ENCODE measurements around the gene LYPD1.

Gene LYPD1

GRCh38 chr2:132605236-132606180 is 64.5 kb downstream of the LYPD1 start:
- WGBS, 2 donors (ENCODE audit: extremely low coverage in 2 of 2, insufficient read length in 2 of 2, insufficient replicate concordance in 1 of 2), result no CpG with 5 or more reads among the region's 14 CpGs
- H3K27ac ChIP-seq (replicated peaks; ENCODE audit: low read length), result no peak overlapping the region

GRCh38 chr2:132604561-132604960 is 65.4 kb downstream of the LYPD1 start:
- Histone ChIP-seq H3K4me3 (ENCODE audit: low read length in 2 of 2) (no peak overlapping the region), H4K91ac (ENCODE audit: low read depth, low read length, poor library complexity) (no peak overlapping the region), H3K36me3 (replicated peaks in 1 of 2; ENCODE audit: control insufficient read depth in 2 of 2, insufficient read depth in 2 of 2, low read length in 2 of 2) (no peaks in the 10 kb centered on the region), H2BK12ac (ENCODE audit: low read length) (no peak overlapping the region), H3K23ac (ENCODE audit: low read depth, low read length, poor library complexity) (no peak overlapping the region), H3K14ac (ENCODE audit: low read length) (no peak overlapping the region), H2AFZ (ENCODE audit: low read length) (no peak overlapping the region), H2BK120ac (ENCODE audit: low read depth, low read length) (no peak overlapping the region), H4K8ac (ENCODE audit: low read depth, low read length) (no peak overlapping the region), H2BK5ac (ENCODE audit: low read length) (no peak overlapping the region), H3K27ac (replicated peaks; ENCODE audit: low read length) (no peak overlapping the region), H3K4me1 (ENCODE audit: control insufficient read depth in 2 of 2, insufficient read depth in 1 of 2, low read depth in 1 of 2, low read length in 2 of 2) (peaks cover under 1 to 9% of the 10 kb centered on the region in 2 donors), H3K18ac (ENCODE audit: low read length) (no peak overlapping the region), H3K4ac (ENCODE audit: low read length) (no peak overlapping the region), H2BK15ac (ENCODE audit: low read length) (no peak overlapping the region), H2AK5ac (ENCODE audit: low read depth, low read length) (no peak overlapping the region), H3K9me3 (replicated peaks in 1 of 2; ENCODE audit: control insufficient read depth in 2 of 2, insufficient read depth in 1 of 2, low read depth in 1 of 2, low read length in 2 of 2) (peaks cover 0 to 3% of the 10 kb centered on the region in 2 donors), H3K4me2 (ENCODE audit: insufficient read depth, low read length, poor library complexity, severe bottlenecking) (no peak overlapping the region), H3K27me3 (ENCODE audit: control insufficient read depth in 3 of 3, insufficient read depth in 3 of 3, low read depth in 1 of 3, low read length in 3 of 3) (peaks cover 0 to 2% (median 0%) of the 10 kb centered on the region in 3 experiments), H3K9ac (ENCODE audit: low read depth, low read length, poor library complexity) (no peak overlapping the region), H3K79me1 (ENCODE audit: low read depth, low read length) (no peaks in the 10 kb centered on the region)
- no CpG with 5 or more reads among the region's 1 CpG for WGBS, 2 donors (ENCODE audit: extremely low coverage in 2 of 2, insufficient read length in 2 of 2, insufficient replicate concordance in 1 of 2)
- DNase-seq (ENCODE audit: low spot score), result no peak

More at GRCh38 chr2:132605236-132606180, 64.5 kb downstream of the LYPD1 start:
- H3K27me3 ChIP-seq (ENCODE audit: control insufficient read depth in 3 of 3, insufficient read depth in 3 of 3, low read depth in 1 of 3, low read length in 3 of 3), result peaks cover 0 to 2% (median 0%) of the 10 kb centered on the region in 3 experiments
- H3K36me3 ChIP-seq (replicated peaks in 1 of 2; ENCODE audit: control insufficient read depth in 2 of 2, insufficient read depth in 2 of 2, low read length in 2 of 2), result no peaks in the 10 kb centered on the region
- no peak overlapping the region for H3K14ac ChIP-seq (ENCODE audit: low read length)
- H3K4me2 ChIP-seq (ENCODE audit: insufficient read depth, low read length, poor library complexity, severe bottlenecking), result no peak overlapping the region
- H3K9ac ChIP-seq (ENCODE audit: low read depth, low read length, poor library complexity), result no peak overlapping the region
- peak overlapping the region; percentile 55 for H4K8ac ChIP-seq (ENCODE audit: low read depth, low read length)
- no peak overlapping the region for H3K4me3 ChIP-seq (ENCODE audit: low read length in 2 of 2)
- no peak overlapping the region for H2BK15ac ChIP-seq (ENCODE audit: low read length)
- H2BK12ac ChIP-seq (ENCODE audit: low read length), result no peak overlapping the region
- no peak overlapping the region for H2AFZ ChIP-seq (ENCODE audit: low read length)
- no peak overlapping the region for H2BK120ac ChIP-seq (ENCODE audit: low read depth, low read length)
- no peak overlapping the region for H2AK5ac ChIP-seq (ENCODE audit: low read depth, low read length)
- no peak overlapping the region for H3K18ac ChIP-seq (ENCODE audit: low read length)
- H3K9me3 ChIP-seq (replicated peaks in 1 of 2; ENCODE audit: control insufficient read depth in 2 of 2, insufficient read depth in 1 of 2, low read depth in 1 of 2, low read length in 2 of 2), result peaks cover 0 to 3% of the 10 kb centered on the region in 2 donors
- DNase-seq (ENCODE audit: low spot score), result no peak
- H3K23ac ChIP-seq (ENCODE audit: low read depth, low read length, poor library complexity), result no peak overlapping the region
- no peaks in the 10 kb centered on the region for H3K79me1 ChIP-seq (ENCODE audit: low read depth, low read length)
- H4K91ac ChIP-seq (ENCODE audit: low read depth, low read length, poor library complexity), result no peak overlapping the region
- H3K4me1 ChIP-seq (ENCODE audit: control insufficient read depth in 2 of 2, insufficient read depth in 1 of 2, low read depth in 1 of 2, low read length in 2 of 2), result peaks cover 2 to 12% of the 10 kb centered on the region in 2 donors
- H2BK5ac ChIP-seq (ENCODE audit: low read length), result no peak overlapping the region
- no peak overlapping the region for H3K4ac ChIP-seq (ENCODE audit: low read length)

GRCh38 chr2:132599556-132599955 is 70.4 kb downstream of the LYPD1 start:
- Histone ChIP-seq H3K4me3 (ENCODE audit: low read length in 2 of 2) (no peak overlapping the region), H4K91ac (ENCODE audit: low read depth, low read length, poor library complexity) (no peak overlapping the region), H3K9me3 (replicated peaks in 1 of 2; ENCODE audit: control insufficient read depth in 2 of 2, insufficient read depth in 1 of 2, low read depth in 1 of 2, low read length in 2 of 2) (peaks cover 6 to 13% of the 10 kb centered on the region in 2 donors), H3K27ac (replicated peaks; ENCODE audit: low read length) (no peak overlapping the region), H2BK12ac (ENCODE audit: low read length) (no peak overlapping the region), H3K27me3 (ENCODE audit: control insufficient read depth in 3 of 3, insufficient read depth in 3 of 3, low read depth in 1 of 3, low read length in 3 of 3) (peaks cover 0 to 2% (median 0%) of the 10 kb centered on the region in 3 experiments), H3K4ac (ENCODE audit: low read length) (no peak overlapping the region), H3K36me3 (replicated peaks in 1 of 2; ENCODE audit: control insufficient read depth in 2 of 2, insufficient read depth in 2 of 2, low read length in 2 of 2) (no peaks in the 10 kb centered on the region), H3K9ac (ENCODE audit: low read depth, low read length, poor library complexity) (no peak overlapping the region), H3K18ac (ENCODE audit: low read length) (peak overlapping the region; percentile 29), H3K4me1 (ENCODE audit: control insufficient read depth in 2 of 2, insufficient read depth in 1 of 2, low read depth in 1 of 2, low read length in 2 of 2) (peaks cover 0 to 3% of the 10 kb centered on the region in 2 donors), H4K8ac (ENCODE audit: low read depth, low read length) (no peak overlapping the region), H3K23ac (ENCODE audit: low read depth, low read length, poor library complexity) (no peak overlapping the region), H2BK5ac (ENCODE audit: low read length) (no peak overlapping the region), H3K4me2 (ENCODE audit: insufficient read depth, low read length, poor library complexity, severe bottlenecking) (no peak overlapping the region), H3K79me1 (ENCODE audit: low read depth, low read length) (no peaks in the 10 kb centered on the region), H2AFZ (ENCODE audit: low read length) (no peak overlapping the region), H3K14ac (ENCODE audit: low read length) (no peak overlapping the region), H2AK5ac (ENCODE audit: low read depth, low read length) (no peak overlapping the region), H2BK120ac (ENCODE audit: low read depth, low read length) (no peak overlapping the region), H2BK15ac (ENCODE audit: low read length) (no peak overlapping the region)
- DNase-seq (ENCODE audit: low spot score), result no peak
- no CpG with 5 or more reads among the region's 4 CpGs for WGBS, 2 donors (ENCODE audit: extremely low coverage in 2 of 2, insufficient read length in 2 of 2, insufficient replicate concordance in 1 of 2)

DNA sequence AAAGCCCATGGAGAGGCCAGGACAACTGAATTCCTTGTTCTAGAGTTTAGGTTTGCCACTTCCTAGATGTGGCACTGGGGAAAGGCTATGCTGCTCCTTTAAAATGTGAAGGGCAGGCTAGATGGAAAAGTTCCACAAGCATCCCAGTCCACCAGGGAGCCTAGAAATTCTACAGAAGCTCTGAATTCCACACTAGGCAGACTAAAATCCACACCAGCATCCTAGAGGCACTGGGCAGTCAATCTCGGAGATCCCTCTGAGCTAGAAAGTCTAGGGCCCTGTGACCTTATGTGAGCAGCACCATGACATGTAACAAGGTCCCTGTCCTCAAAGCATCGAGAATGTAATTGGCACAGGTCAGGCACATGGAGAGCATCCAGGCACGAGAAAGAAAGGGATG is 71.5 kb downstream of the LYPD1 start:
- peaks cover 3 to 6% of the 10 kb centered on the region in 2 donors for H3K4me1 ChIP-seq (ENCODE audit: control insufficient read depth in 2 of 2, insufficient read depth in 1 of 2, low read depth in 1 of 2, low read length in 2 of 2)

More for the DNA sequence above, 71.5 kb downstream of the LYPD1 start:
- H3K9ac ChIP-seq (ENCODE audit: low read depth, low read length, poor library complexity), result no peak overlapping the region
- H3K14ac ChIP-seq (ENCODE audit: low read length), result no peak overlapping the region
- no peak overlapping the region for H3K4me3 ChIP-seq (ENCODE audit: low read length in 2 of 2)
- H2AFZ ChIP-seq (ENCODE audit: low read length), result no peak overlapping the region
- no peak overlapping the region for H2BK15ac ChIP-seq (ENCODE audit: low read length)
- H3K9me3 ChIP-seq (replicated peaks in 1 of 2; ENCODE audit: control insufficient read depth in 2 of 2, insufficient read depth in 1 of 2, low read depth in 1 of 2, low read length in 2 of 2), result peaks cover 6 to 13% of the 10 kb centered on the region in 2 donors
- H2BK120ac ChIP-seq (ENCODE audit: low read depth, low read length), result no peak overlapping the region
- no peaks in the 10 kb centered on the region for H3K79me1 ChIP-seq (ENCODE audit: low read depth, low read length)
- DNase-seq (ENCODE audit: low spot score), result no peak
- no peak overlapping the region for H2BK5ac ChIP-seq (ENCODE audit: low read length)
- H3K27me3 ChIP-seq (ENCODE audit: control insufficient read depth in 3 of 3, insufficient read depth in 3 of 3, low read depth in 1 of 3, low read length in 3 of 3), result no peaks in the 10 kb centered on the region
- no peak overlapping the region for H4K91ac ChIP-seq (ENCODE audit: low read depth, low read length, poor library complexity)
- no peaks in the 10 kb centered on the region for H3K36me3 ChIP-seq (replicated peaks in 1 of 2; ENCODE audit: control insufficient read depth in 2 of 2, insufficient read depth in 2 of 2, low read length in 2 of 2)
- no peak overlapping the region for H2BK12ac ChIP-seq (ENCODE audit: low read length)
- no peak overlapping the region for H3K18ac ChIP-seq (ENCODE audit: low read length)
- H3K4ac ChIP-seq (ENCODE audit: low read length), result no peak overlapping the region
- H3K4me2 ChIP-seq (ENCODE audit: insufficient read depth, low read length, poor library complexity, severe bottlenecking), result no peak overlapping the region
- H3K23ac ChIP-seq (ENCODE audit: low read depth, low read length, poor library complexity), result no peak overlapping the region
- no CpG with 5 or more reads among the region's 3 CpGs for WGBS, 2 donors (ENCODE audit: extremely low coverage in 2 of 2, insufficient read length in 2 of 2, insufficient replicate concordance in 1 of 2)
- no peak overlapping the region for H2AK5ac ChIP-seq (ENCODE audit: low read depth, low read length)
- H4K8ac ChIP-seq (ENCODE audit: low read depth, low read length), result no peak overlapping the region
- no peak overlapping the region for H3K27ac ChIP-seq (replicated peaks; ENCODE audit: low read length)
